GM19468 (cell line): ENCODE data around the gene UBL7.
"Not testable (repeated sequence)": the region's sequence is repeated elsewhere in the genome, so short reads cannot be mapped to it uniquely, and the experiment has no call there.

Experiments used
- ATAC-seq: cut with Tn5 transposase; IDR thresholded peaks from one replicate; pipeline ENCODE4 v1.9.1; 2021; ENCODE audit warnings: mild to moderate bottlenecking, moderate library complexity, moderate number of reproducible peaks; ENCODE audit not compliant: unreplicated experiment; ENCODE audit errors: extremely low read depth

The UBL7 gene

GRCh38 chr15:74460871-74461846 is at the start of gene UBL7:
Gene UBL7, minus strand, starts transcription at chr15:74461160. Its CDS starts 2,293 bp downstream, at chr15:74458867.
- ATAC-seq: peak; percentile 86

GRCh38 chr15:74506515-74506840 is 45.5 kb upstream of the UBL7 start:
- no peak for ATAC-seq

- ATAC-seq: no peak
These were observed 45.0 kb upstream of the UBL7 start for GRCh38 chr15:74505837-74506514.

GRCh38 chr15:74504836-74505235 is 43.9 kb upstream of the UBL7 start:
- ATAC-seq: no peak

GRCh38 chr15:74504418-74504817 is 43.5 kb upstream of the UBL7 start:
- no peak for ATAC-seq

- no peak for ATAC-seq
These were observed 41.3 kb upstream of the UBL7 start for GRCh38 chr15:74502301-74502700.

- ATAC-seq: no peak
These were observed 39.4 kb upstream of the UBL7 start for GRCh38 chr15:74500401-74500800.

GRCh38 chr15:74499366-74499765 is 38.4 kb upstream of the UBL7 start:
- no peak for ATAC-seq

- no peak for ATAC-seq
These were observed 36.6 kb upstream of the UBL7 start for GRCh38 chr15:74497584-74497983.

GRCh38 chr15:74496648-74497047 is 35.7 kb upstream of the UBL7 start:
- no peak for ATAC-seq

GRCh38 chr15:74490339-74490689 is 29.4 kb upstream of the UBL7 start:
- no peak for ATAC-seq

GRCh38 chr15:74489518-74490338 is 28.8 kb upstream of the UBL7 start:
- ATAC-seq: no peak

GRCh38 chr15:74488776-74489175 is 27.8 kb upstream of the UBL7 start:
- no peak for ATAC-seq

GRCh38 chr15:74482661-74483060 is 21.7 kb upstream of the UBL7 start:
- no peak for ATAC-seq

- ATAC-seq: not testable (repeated sequence)
These were observed 19.4 kb upstream of the UBL7 start for GRCh38 chr15:74480364-74480763.

GRCh38 chr15:74471621-74472020 is 10.7 kb upstream of the UBL7 start:
- ATAC-seq: not testable (repeated sequence)

- ATAC-seq: no peak
These were observed 9.9 kb upstream of the UBL7 start for GRCh38 chr15:74470631-74471395.

- ATAC-seq: no peak
These were observed 7.5 kb upstream of the UBL7 start for GRCh38 chr15:74468341-74469032.

GRCh38 chr15:74466570-74466969 is 5.6 kb upstream of the UBL7 start:
- no peak for ATAC-seq
